Tibial artery (tissue), 4 donors: Measurements from ENCODE around the gene OR51T1.

Experiments
- DNase-seq, 2 donors: peaks; one replicate each; pipeline ENCODE4 v3.0.0-alpha.2; 2019
- H3K27ac ChIP-seq, 2 donors: fragments of 200-600 bp; sonication (generic) in 1 of 2; 1 replicate in 1 of 2; 2 replicates in 1 of 2; pipeline ENCODE4 v1.5.1; 2018 to 2019; ENCODE audit warnings: mild to moderate bottlenecking in 1 of 2
- H3K27me3 ChIP-seq, 2 donors: fragments of 200-600 bp; sonication (generic) in 1 of 2; one replicate each; pipeline versions ENCODE4 v1.5.1 to v1.6.0; 2016 to 2019
- H3K36me3 ChIP-seq, 3 donors: fragments of 200-600 bp; sonication (generic) in 2 of 3; one replicate each; pipeline ENCODE4 v1.5.1; 2016 to 2019; ENCODE audit warnings: mild to moderate bottlenecking in 2 of 3
- H3K4me1 ChIP-seq, 4 donors: fragments of 200-600 bp; sonication (generic) in 2 of 4; 1 replicate in 3 of 4; 2 replicates in 1 of 4; pipeline ENCODE4 v1.5.1; 2016 to 2019
- H3K4me3 ChIP-seq, 2 donors: fragments of 200-600 bp; sonication (generic) in 1 of 2; 1 replicate in 1 of 2; 2 replicates in 1 of 2; pipeline ENCODE4 v1.5.1; 2018 to 2019; ENCODE audit warnings: mild to moderate bottlenecking in 2 of 2
- H3K9me3 ChIP-seq, 3 donors: fragments of 200-600 bp; sonication (generic) in 1 of 3; one replicate each; pipeline ENCODE4 v1.5.1; 2016 to 2019
- CTCF ChIP-seq, 2 experiments: fragments of 200-600 bp in 1 of 2; fragments of 450-650 bp in 1 of 2; IDR thresholded peaks; one replicate each; pipeline ENCODE4 v1.5.1; 2017 to 2019; ENCODE audit warnings: antibody characterized with exemption in 2 of 2, mild to moderate bottlenecking in 1 of 2, moderate library complexity in 1 of 2
- intact Hi-C: fragments of 100-400 bp; cut with DNase I; formaldehyde crosslinking; loops from one replicate; pipeline ENCODE4 v1.15.0; 2023; ENCODE audit warnings: low total_unique reads

OR51T1 gene

GRCh38 chr11:4886186-4886585 lies 4.5 kb downstream of the OR51T1 start:
- H3K27me3 ChIP-seq = no peaks in the 10 kb centered on the region
- DNase-seq = no peak
- TF ChIP-seq CTCF (IDR thresholded peaks at IDR 0.05) = no peak
- H3K27ac ChIP-seq = no peak overlapping the region
- intact Hi-C loops = no loop called here
- H3K4me3 ChIP-seq = no peak overlapping the region
- H3K9me3 ChIP-seq = no peaks in the 10 kb centered on the region
- H3K36me3 ChIP-seq = no peaks in the 10 kb centered on the region
- H3K4me1 ChIP-seq = no peaks in the 10 kb centered on the region

- Histone ChIP-seq H3K27me3 (no peaks in the 10 kb centered on the region), H3K4me1 (no peaks in the 10 kb centered on the region), H3K36me3 (no peaks in the 10 kb centered on the region), H3K4me3 (no peak overlapping the region), H3K27ac (no peak overlapping the region), H3K9me3 (no peaks in the 10 kb centered on the region)
- intact Hi-C loops = no loop called here
- no peak for DNase-seq
- TF ChIP-seq CTCF (IDR thresholded peaks at IDR 0.05) = no peak
These were observed 5.9 kb downstream of the OR51T1 start for GRCh38 chr11:4887591-4887990.

GRCh38 chr11:4890279-4890678 lies 8.6 kb downstream of the OR51T1 start:
- Histone ChIP-seq H3K27me3 (no peaks in the 10 kb centered on the region), H3K9me3 (no peaks in the 10 kb centered on the region), H3K27ac (no peak overlapping the region), H3K4me3 (no peak overlapping the region), H3K4me1 (no peaks in the 10 kb centered on the region), H3K36me3 (no peaks in the 10 kb centered on the region)
- DNase-seq = no peak
- no peak for TF ChIP-seq CTCF (IDR thresholded peaks at IDR 0.05)
- intact Hi-C loops = no loop called here

- no peak for DNase-seq
- Histone ChIP-seq H3K27me3 (no peaks in the 10 kb centered on the region), H3K27ac (no peak overlapping the region), H3K9me3 (no peaks in the 10 kb centered on the region), H3K4me1 (no peaks in the 10 kb centered on the region), H3K36me3 (no peaks in the 10 kb centered on the region), H3K4me3 (no peak overlapping the region)
- TF ChIP-seq CTCF (IDR thresholded peaks at IDR 0.05) = no peak
- intact Hi-C loops = no loop called here
These were observed 10.4 kb downstream of the OR51T1 start for GRCh38 chr11:4891996-4892640.

GRCh38 chr11:4903484-4903883 lies 21.8 kb downstream of the OR51T1 start, which contains the start of gene OR51A7:
Gene OR51A7 (plus strand): TSS chr11:4903783. CDS start chr11:4907370, 3,587 bp downstream.
- intact Hi-C loops = no loop called here
- no peaks in the 10 kb centered on the region for H3K36me3 ChIP-seq
- H3K27ac ChIP-seq = no peak within 1 kb of the TSS
- no peaks in the 10 kb centered on the region for H3K27me3 ChIP-seq
- no peak within 1 kb of the TSS for H3K4me3 ChIP-seq
- H3K9me3 ChIP-seq = no peaks in the 10 kb centered on the region
- no peak for TF ChIP-seq CTCF (IDR thresholded peaks at IDR 0.05)
- no peak for DNase-seq
- no peaks in the 10 kb centered on the region for H3K4me1 ChIP-seq

- Histone ChIP-seq H3K9me3 (no peaks in the 10 kb centered on the region), H3K27ac (no peak overlapping the region), H3K4me1 (no peaks in the 10 kb centered on the region), H3K27me3 (no peaks in the 10 kb centered on the region), H3K4me3 (no peak overlapping the region), H3K36me3 (no peaks in the 10 kb centered on the region)
- intact Hi-C loops = no loop called here
- TF ChIP-seq CTCF (IDR thresholded peaks at IDR 0.05) = no peak
- DNase-seq = no peak
These were observed 34.9 kb downstream of the OR51T1 start for GRCh38 chr11:4916581-4916980.
